Activated CD8-positive, alpha-beta T cell treated with anti-CD3 and anti-CD28 coated beads, Interleukin-2, amount 10 ng/mL, durations not matched to agents 7 days and 5 days (primary cell): ENCODE measurements around the gene FSIP1. TPM values are rescaled to one million over a fixed set of nuclear protein-coding genes. Genes with fewer than 3 reads are reported as not detected.

Experiments used
- ATAC-seq: fragments of 150-1000 bp; cut with Tn5 transposase; one replicate; pipeline ENCODE4 v1.10.0; 2021; ENCODE audit warnings: moderate library complexity
- CTCF ChIA-PET: fragments of 350-600 bp; sonication (Branson Sonifier 250); formaldehyde crosslinking; loops from one replicate; lab custom pipeline; 2021; ENCODE audit warnings: antibody characterized with exemption; lab: Charles Lee
- POLR2A ChIA-PET: fragments of 350-600 bp; sonication (Branson Sonifier 250); formaldehyde crosslinking; loops from one replicate; lab custom pipeline; 2021; ENCODE audit warnings: antibody characterized with exemption; lab: Charles Lee
- DNase-seq: peaks from one replicate; pipeline ENCODE4 v3.0.0-alpha.2; 2020
- H3K27ac Mint-ChIP-seq: one replicate; pipeline ENCODE4 v1.8.0; 2021; ENCODE audit warnings: mild to moderate bottlenecking, mixed read lengths
- H3K27me3 Mint-ChIP-seq: one replicate; pipeline ENCODE4 v1.8.0; 2021; ENCODE audit warnings: low read depth, mixed read lengths
- H3K36me3 Mint-ChIP-seq: one replicate; pipeline ENCODE4 v1.8.0; 2021; ENCODE audit warnings: low read depth, mixed read lengths
- H3K4me1 Mint-ChIP-seq: one replicate; pipeline ENCODE4 v1.8.0; 2021; ENCODE audit warnings: low read depth, mixed read lengths
- H3K4me3 Mint-ChIP-seq: one replicate; pipeline ENCODE4 v1.8.0; 2021; ENCODE audit warnings: mild to moderate bottlenecking, mixed read lengths
- H3K9me3 Mint-ChIP-seq: one replicate; pipeline ENCODE4 v1.8.0; 2022; ENCODE audit warnings: mixed read lengths; ENCODE audit not compliant: insufficient read depth
- total RNA-seq, 2 experiments: library from RNA; stranded (reverse); gene quantifications; one replicate each; pipeline ENCODE4 v1.2.3, GENCODE V29; 2021

Gene FSIP1
- total RNA-seq, 2 experiments from 2014 or later, result 0.73 to 1.0 TPM

GRCh38 chr15:39584266-39584659 is 198.4 kb downstream of the FSIP1 start:
- peaks cover 30% of the 10 kb centered on the region for H3K27me3 Mint-ChIP-seq
- CTCF ChIA-PET, result interaction anchor here (0.7 to 11.0 kb wide), 7 partner anchors 22 to 182 kb away, joined by 3 to 179 read pairs (median 5); no protein-coding TSS in a partner anchor
- H3K4me3 Mint-ChIP-seq, result no peak overlapping the region
- no peaks in the 10 kb centered on the region for H3K36me3 Mint-ChIP-seq
- H3K9me3 Mint-ChIP-seq, result no peaks in the 10 kb centered on the region
- POLR2A ChIA-PET, result no interaction called here
- DNase-seq (no peak), ATAC-seq (no peak)
- peaks cover 43% of the 10 kb centered on the region for H3K4me1 Mint-ChIP-seq
- no peak overlapping the region for H3K27ac Mint-ChIP-seq

GRCh38 chr15:39583596-39584265 is 198.9 kb downstream of the FSIP1 start:
- ATAC-seq (no peak), DNase-seq (peak; percentile 55)
- Mint-ChIP-seq H3K27ac (no peak overlapping the region), H3K4me3 (no peak overlapping the region), H3K27me3 (peaks cover 35% of the 10 kb centered on the region), H3K9me3 (no peaks in the 10 kb centered on the region), H3K4me1 (peaks cover 43% of the 10 kb centered on the region), H3K36me3 (no peaks in the 10 kb centered on the region)
- ChIA-PET POLR2A (no interaction called here), CTCF (interaction anchor here (0.7 to 11.0 kb wide), 11 partner anchors 15 to 1144 kb away, joined by 3 to 179 read pairs (median 4); no protein-coding TSS in a partner anchor)

GRCh38 chr15:39582977-39583595 is 199.6 kb downstream of the FSIP1 start:
- peaks cover 41% of the 10 kb centered on the region for H3K27me3 Mint-ChIP-seq

GRCh38 chr15:39582286-39582976 is 200.2 kb downstream of the FSIP1 start:
- Mint-ChIP-seq H3K27ac (no peak overlapping the region), H3K36me3 (no peaks in the 10 kb centered on the region), H3K4me3 (no peak overlapping the region), H3K9me3 (no peaks in the 10 kb centered on the region), H3K27me3 (peaks cover 44% of the 10 kb centered on the region), H3K4me1 (peaks cover 43% of the 10 kb centered on the region)
- ChIA-PET POLR2A (interaction anchor here (0.6 kb wide), 1 partner anchor 441 kb away, joined by 3 read pairs; no protein-coding TSS in a partner anchor), CTCF (interaction anchor here (0.8 to 11.0 kb wide), 15 partner anchors 12 to 1142 kb away, joined by 3 to 179 read pairs (median 4); no protein-coding TSS in a partner anchor)
- ATAC-seq, result no peak
- no peak for DNase-seq

More at GRCh38 chr15:39582977-39583595, 199.6 kb downstream of the FSIP1 start:
- Mint-ChIP-seq H3K4me1 (peaks cover 43% of the 10 kb centered on the region), H3K9me3 (no peaks in the 10 kb centered on the region), H3K27ac (no peak overlapping the region), H3K4me3 (no peak overlapping the region), H3K36me3 (no peaks in the 10 kb centered on the region)
- ATAC-seq, result no peak
- no peak for DNase-seq
- ChIA-PET CTCF (interaction anchor here (0.8 to 11.0 kb wide), 17 partner anchors 11 to 1143 kb away, joined by 3 to 179 read pairs (median 4); no protein-coding TSS in a partner anchor), POLR2A (no interaction called here)

GRCh38 chr15:39581793-39582285 is 200.8 kb downstream of the FSIP1 start:
- ATAC-seq (no peak), DNase-seq (no peak)
- peaks cover 43% of the 10 kb centered on the region for H3K4me1 Mint-ChIP-seq
- H3K4me3 Mint-ChIP-seq, result peak overlapping the region; percentile 66
- ChIA-PET POLR2A (interaction anchor here (0.6 kb wide), 1 partner anchor 440 kb away, joined by 3 read pairs; no protein-coding TSS in a partner anchor), CTCF (interaction anchor here (1.0 to 11.0 kb wide), 7 partner anchors 12 to 874 kb away, joined by 3 to 179 read pairs (median 8); no protein-coding TSS in a partner anchor)
- no peak overlapping the region for H3K27ac Mint-ChIP-seq
- H3K27me3 Mint-ChIP-seq, result peaks cover 46% of the 10 kb centered on the region
- no peaks in the 10 kb centered on the region for H3K36me3 Mint-ChIP-seq
- no peaks in the 10 kb centered on the region for H3K9me3 Mint-ChIP-seq

GRCh38 chr15:39581242-39581792 is 201.3 kb downstream of the FSIP1 start:
- Mint-ChIP-seq H3K9me3 (no peaks in the 10 kb centered on the region), H3K27ac (no peak overlapping the region), H3K4me1 (peaks cover 43% of the 10 kb centered on the region), H3K4me3 (peak overlapping the region; percentile 66), H3K27me3 (peaks cover 49% of the 10 kb centered on the region), H3K36me3 (no peaks in the 10 kb centered on the region)
- ATAC-seq (peak; percentile 25), DNase-seq (no peak)
- ChIA-PET CTCF (interaction anchor here (1.0 to 11.0 kb wide), 14 partner anchors 10 to 874 kb away, joined by 3 to 179 read pairs (median 8); no protein-coding TSS in a partner anchor), POLR2A (interaction anchor here (0.5 kb wide), 1 partner anchor 410 kb away, joined by 3 read pairs; no protein-coding TSS in a partner anchor)

- CTCF ChIA-PET, result interaction anchor here (0.6 to 11.0 kb wide), 43 partner anchors 10 to 1125 kb away, joined by 3 to 179 read pairs (median 4); no protein-coding TSS in a partner anchor
- Mint-ChIP-seq H3K9me3 (no peaks in the 10 kb centered on the region), H3K27ac (no peak within 1 kb of the TSS), H3K27me3 (peaks cover 48% of the 10 kb centered on the region), H3K4me3 (peak within 1 kb of the TSS; percentile 66), H3K36me3 (no peaks in the 10 kb centered on the region), H3K4me1 (peaks cover 42% of the 10 kb centered on the region)
- POLR2A ChIA-PET, result interaction anchor here (0.5 kb wide), 1 partner anchor 409 kb away, joined by 3 read pairs; no protein-coding TSS in a partner anchor
- DNase-seq (peak; percentile 29), ATAC-seq (peak; percentile 48)
Measured at GRCh38 chr15:39580485-39581241, 202.0 kb downstream of the FSIP1 start, which contains the start of gene THBS1. TSS of gene THBS1 (plus strand) at chr15:39581079. CDS start at chr15:39581858, 779 bp downstream.

GRCh38 chr15:39580117-39580484 is 202.5 kb downstream of the FSIP1 start:
- POLR2A ChIA-PET, result no interaction called here
- CTCF ChIA-PET, result interaction anchor here (0.6 to 11.0 kb wide), 47 partner anchors 9 to 1140 kb away, joined by 3 to 179 read pairs (median 3); no protein-coding TSS in a partner anchor
- H3K27ac Mint-ChIP-seq, result no peak overlapping the region

GRCh38 chr15:39579487-39580116 is 203.0 kb downstream of the FSIP1 start:
- peaks cover 31% of the 10 kb centered on the region for H3K4me1 Mint-ChIP-seq
- ChIA-PET CTCF (interaction anchor here (0.6 to 11.0 kb wide), 43 partner anchors 9 to 1140 kb away, joined by 3 to 179 read pairs (median 4); no protein-coding TSS in a partner anchor), POLR2A (no interaction called here)
- no peak overlapping the region for H3K27ac Mint-ChIP-seq
- peaks cover 54% of the 10 kb centered on the region for H3K27me3 Mint-ChIP-seq
- ATAC-seq (no peak), DNase-seq (no peak)
- no peak overlapping the region for H3K4me3 Mint-ChIP-seq
- no peaks in the 10 kb centered on the region for H3K9me3 Mint-ChIP-seq
- no peaks in the 10 kb centered on the region for H3K36me3 Mint-ChIP-seq

More at GRCh38 chr15:39580117-39580484, 202.5 kb downstream of the FSIP1 start:
- no peaks in the 10 kb centered on the region for H3K36me3 Mint-ChIP-seq
- DNase-seq (peak; percentile 93), ATAC-seq (peak; percentile 96)
- peaks cover 36% of the 10 kb centered on the region for H3K4me1 Mint-ChIP-seq
- H3K4me3 Mint-ChIP-seq, result peak overlapping the region; percentile 66
- H3K27me3 Mint-ChIP-seq, result peaks cover 53% of the 10 kb centered on the region
- H3K9me3 Mint-ChIP-seq, result no peaks in the 10 kb centered on the region
